Measurements from ENCODE around the gene PITX1.

The PITX1 gene

DNA sequence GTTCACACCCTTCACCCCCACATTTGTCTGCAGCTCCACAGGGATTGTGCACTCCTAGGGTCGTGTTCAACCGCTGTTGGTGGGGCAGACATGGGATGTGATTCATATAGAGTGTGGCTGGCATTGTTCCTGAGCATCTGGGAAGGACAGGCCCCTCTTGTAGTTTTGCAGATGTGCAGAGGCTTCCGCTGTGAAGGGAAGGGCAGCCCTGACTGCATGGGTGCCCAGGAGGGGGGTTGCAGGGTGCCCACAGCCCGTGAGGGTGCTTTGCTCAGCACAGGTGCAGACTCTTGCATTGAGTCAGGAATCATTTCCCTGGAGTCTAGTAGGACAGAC, 30.2 kb upstream of the PITX1 start:
- TF ChIP-seq, protein P1, sequence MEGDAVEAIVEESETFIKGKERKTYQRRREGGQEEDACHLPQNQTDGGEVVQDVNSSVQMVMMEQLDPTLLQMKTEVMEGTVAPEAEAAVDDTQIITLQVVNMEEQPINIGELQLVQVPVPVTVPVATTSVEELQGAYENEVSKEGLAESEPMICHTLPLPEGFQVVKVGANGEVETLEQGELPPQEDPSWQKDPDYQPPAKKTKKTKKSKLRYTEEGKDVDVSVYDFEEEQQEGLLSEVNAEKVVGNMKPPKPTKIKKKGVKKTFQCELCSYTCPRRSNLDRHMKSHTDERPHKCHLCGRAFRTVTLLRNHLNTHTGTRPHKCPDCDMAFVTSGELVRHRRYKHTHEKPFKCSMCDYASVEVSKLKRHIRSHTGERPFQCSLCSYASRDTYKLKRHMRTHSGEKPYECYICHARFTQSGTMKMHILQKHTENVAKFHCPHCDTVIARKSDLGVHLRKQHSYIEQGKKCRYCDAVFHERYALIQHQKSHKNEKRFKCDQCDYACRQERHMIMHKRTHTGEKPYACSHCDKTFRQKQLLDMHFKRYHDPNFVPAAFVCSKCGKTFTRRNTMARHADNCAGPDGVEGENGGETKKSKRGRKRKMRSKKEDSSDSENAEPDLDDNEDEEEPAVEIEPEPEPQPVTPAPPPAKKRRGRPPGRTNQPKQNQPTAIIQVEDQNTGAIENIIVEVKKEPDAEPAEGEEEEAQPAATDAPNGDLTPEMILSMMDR (IDR thresholded peaks at IDR 0.05): no peak
- H3K4me1 ChIP-seq: peaks cover 0 to 11% (median 0%) of the 10 kb centered on the region in 4 donors
- H3K27me3 ChIP-seq: no peaks in the 10 kb centered on the region
- H3K9me3 ChIP-seq: no peaks in the 10 kb centered on the region
- intact Hi-C loops (cut with DNase I; ENCODE audit: low total_unique reads): no loop called here
- DNase-seq: no peak
- H3K36me3 ChIP-seq: no peaks in the 10 kb centered on the region
- H3K4me3 ChIP-seq: no peak overlapping the region
- no peak overlapping the region for H3K27ac ChIP-seq

DNA sequence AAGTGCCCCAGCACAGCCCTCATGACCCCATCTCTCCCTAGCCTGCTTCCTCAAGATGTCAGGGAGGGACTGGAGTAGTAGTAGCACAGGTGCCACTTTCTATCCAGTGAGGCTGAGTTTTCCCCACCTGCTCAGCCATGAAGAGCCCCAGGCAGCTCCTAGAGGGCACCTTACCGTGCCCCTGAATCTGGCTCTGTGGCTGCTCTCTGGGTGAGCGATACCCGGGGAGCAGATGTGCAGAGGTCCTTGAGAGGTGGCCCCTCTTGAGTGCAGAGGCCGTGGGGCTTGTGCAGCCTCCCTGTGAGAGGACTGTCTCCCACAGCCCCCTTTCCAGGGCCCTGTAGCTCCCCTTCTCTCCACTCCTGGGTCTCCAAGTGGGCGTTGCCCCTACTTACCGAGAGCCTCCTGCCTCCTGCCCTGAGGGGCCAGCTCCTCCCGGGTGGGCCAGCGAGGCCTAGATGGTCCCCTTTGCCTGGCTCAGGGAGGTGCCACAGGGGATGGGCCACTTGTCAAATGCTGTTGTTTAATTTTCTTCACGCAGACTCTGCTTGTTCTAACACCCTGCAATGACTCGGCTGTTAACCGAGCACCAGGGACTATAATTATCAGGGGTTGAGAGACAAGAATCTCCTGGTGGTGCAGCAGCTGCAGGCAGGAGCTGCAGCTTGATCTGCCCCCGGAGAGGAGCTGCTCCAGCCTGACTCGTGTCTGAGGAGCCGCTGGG, 29.6 kb upstream of the PITX1 start:
- Histone ChIP-seq H3K9me3 (no peaks in the 10 kb centered on the region), H3K4me1 (peaks cover 0 to 11% (median 0%) of the 10 kb centered on the region in 4 donors), H3K27ac (no peak overlapping the region), H3K27me3 (no peaks in the 10 kb centered on the region), H3K4me3 (no peak overlapping the region), H3K36me3 (no peaks in the 10 kb centered on the region)
- intact Hi-C loops (cut with DNase I; ENCODE audit: low total_unique reads): no loop called here
- TF ChIP-seq, protein P1 (IDR thresholded peaks at IDR 0.05): no peak
- DNase-seq: no peak

DNA sequence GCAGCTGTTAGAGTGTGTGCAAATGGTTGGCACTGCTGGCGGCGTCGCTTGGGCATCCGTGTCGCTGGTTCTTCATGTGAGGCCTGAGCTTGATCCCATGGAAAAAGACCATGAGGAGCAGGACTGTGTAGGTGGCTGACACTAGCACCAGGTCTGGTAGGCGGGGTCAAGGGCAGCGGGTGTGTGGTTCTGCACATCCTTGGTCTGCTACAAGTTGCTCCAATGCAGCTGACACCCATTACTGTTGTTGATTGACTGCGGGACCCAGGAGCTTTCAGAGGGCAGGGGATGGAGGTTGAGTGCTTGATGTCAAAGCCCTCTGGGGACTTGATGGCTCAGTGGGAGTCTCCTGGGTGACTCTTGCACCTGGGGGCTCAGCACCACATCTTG, 29.0 kb upstream of the PITX1 start:
- no peaks in the 10 kb centered on the region for H3K27me3 ChIP-seq
- TF ChIP-seq, protein P1 (IDR thresholded peaks at IDR 0.05): no peak
- H3K4me1 ChIP-seq: peaks cover 0 to 11% (median 0%) of the 10 kb centered on the region in 4 donors
- intact Hi-C loops (cut with DNase I; ENCODE audit: low total_unique reads): no loop called here
- no peak for DNase-seq
- H3K4me3 ChIP-seq: no peak overlapping the region
- no peaks in the 10 kb centered on the region for H3K9me3 ChIP-seq
- H3K27ac ChIP-seq: no peak overlapping the region
- H3K36me3 ChIP-seq: no peaks in the 10 kb centered on the region

DNA sequence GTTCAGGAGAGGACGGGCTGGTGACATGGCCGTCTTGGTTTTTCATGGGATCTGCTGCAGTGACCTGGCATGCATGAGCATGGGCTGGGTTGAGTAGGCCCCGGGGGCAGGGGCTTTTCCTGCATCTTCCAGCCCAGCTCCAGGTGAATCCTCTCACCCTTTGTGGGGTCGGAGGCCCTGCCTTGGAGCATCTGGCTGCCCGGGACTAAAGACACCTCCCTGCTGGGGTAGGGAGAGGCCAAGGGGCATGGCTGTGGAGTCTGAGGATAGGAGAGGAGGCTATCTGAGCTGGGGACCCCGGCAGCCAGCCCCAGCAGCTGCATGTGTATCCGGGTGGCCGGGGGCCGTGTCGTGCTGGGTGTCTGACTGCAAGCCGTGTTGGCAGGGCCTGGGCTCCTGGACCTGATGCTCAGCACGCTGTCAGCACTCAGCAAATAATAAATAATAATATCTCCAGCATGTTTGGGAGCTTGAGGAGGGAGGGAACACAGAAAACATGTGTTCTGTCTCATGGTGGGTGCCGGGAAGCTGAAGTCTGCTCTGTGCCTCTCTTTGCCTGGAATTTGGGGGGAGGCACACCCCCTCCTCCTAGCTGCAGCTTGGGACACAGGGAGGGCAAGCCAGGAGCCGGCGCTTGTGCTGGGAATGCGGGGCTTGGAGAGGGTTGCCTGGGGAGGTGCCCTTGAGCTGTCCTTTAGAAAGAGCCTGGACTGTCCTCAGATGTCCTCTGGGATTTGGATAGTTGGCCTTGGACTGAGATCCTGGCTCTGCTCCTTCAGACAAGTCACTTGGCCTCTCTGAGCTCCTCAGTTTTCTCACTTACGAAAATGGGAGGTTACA, 28.4 kb upstream of the PITX1 start:
- Histone ChIP-seq H3K4me1 (peaks cover 0 to 11% (median 0%) of the 10 kb centered on the region in 4 donors), H3K36me3 (no peaks in the 10 kb centered on the region), H3K27ac (no peak overlapping the region), H3K4me3 (no peak overlapping the region), H3K27me3 (no peaks in the 10 kb centered on the region), H3K9me3 (no peaks in the 10 kb centered on the region)
- intact Hi-C loops (cut with DNase I; ENCODE audit: low total_unique reads): no loop called here
- TF ChIP-seq, protein P1 (IDR thresholded peaks at IDR 0.05): no peak
- no peak for DNase-seq

DNA sequence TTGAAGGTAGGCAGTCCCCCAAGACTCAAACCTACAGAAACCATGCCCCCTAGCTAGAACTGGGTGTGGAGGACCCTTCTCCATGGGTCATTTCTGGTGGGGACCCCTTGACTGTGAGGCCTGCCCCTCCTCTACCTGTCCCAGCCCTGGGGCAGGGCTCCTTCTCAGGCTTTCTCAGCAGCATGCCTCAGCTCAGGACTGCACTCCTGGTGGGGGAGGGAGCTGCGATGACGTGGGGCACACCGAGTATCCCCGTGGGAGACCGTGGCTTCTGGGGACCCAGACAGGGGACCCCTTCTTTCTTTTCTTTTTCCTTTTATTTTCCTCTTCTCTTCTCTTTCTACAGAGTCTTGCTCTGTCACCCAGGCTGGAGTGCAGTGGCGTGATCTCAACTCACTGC, 27.0 kb upstream of the PITX1 start:
- Histone ChIP-seq H3K27me3 (no peaks in the 10 kb centered on the region), H3K4me1 (peaks cover 0 to 15% (median 0%) of the 10 kb centered on the region in 4 donors), H3K9me3 (no peaks in the 10 kb centered on the region), H3K27ac (no peak overlapping the region), H3K36me3 (no peaks in the 10 kb centered on the region), H3K4me3 (no peak overlapping the region)
- no peak for DNase-seq
- TF ChIP-seq, protein P1 (IDR thresholded peaks at IDR 0.05): no peak
- intact Hi-C loops (cut with DNase I; ENCODE audit: low total_unique reads): no loop called here

Data from tibial artery (tissue), 4 donors.